ENCODE results near the gene CADPS.

- no peak for TF ChIP-seq NR2C2 (CRISPR knock-in tag; IDR thresholded peaks at IDR 0.05)
- TF ChIP-seq, protein P1, sequence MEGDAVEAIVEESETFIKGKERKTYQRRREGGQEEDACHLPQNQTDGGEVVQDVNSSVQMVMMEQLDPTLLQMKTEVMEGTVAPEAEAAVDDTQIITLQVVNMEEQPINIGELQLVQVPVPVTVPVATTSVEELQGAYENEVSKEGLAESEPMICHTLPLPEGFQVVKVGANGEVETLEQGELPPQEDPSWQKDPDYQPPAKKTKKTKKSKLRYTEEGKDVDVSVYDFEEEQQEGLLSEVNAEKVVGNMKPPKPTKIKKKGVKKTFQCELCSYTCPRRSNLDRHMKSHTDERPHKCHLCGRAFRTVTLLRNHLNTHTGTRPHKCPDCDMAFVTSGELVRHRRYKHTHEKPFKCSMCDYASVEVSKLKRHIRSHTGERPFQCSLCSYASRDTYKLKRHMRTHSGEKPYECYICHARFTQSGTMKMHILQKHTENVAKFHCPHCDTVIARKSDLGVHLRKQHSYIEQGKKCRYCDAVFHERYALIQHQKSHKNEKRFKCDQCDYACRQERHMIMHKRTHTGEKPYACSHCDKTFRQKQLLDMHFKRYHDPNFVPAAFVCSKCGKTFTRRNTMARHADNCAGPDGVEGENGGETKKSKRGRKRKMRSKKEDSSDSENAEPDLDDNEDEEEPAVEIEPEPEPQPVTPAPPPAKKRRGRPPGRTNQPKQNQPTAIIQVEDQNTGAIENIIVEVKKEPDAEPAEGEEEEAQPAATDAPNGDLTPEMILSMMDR (IDR thresholded peaks at IDR 0.05) = no peak
- TF ChIP-seq NFATC4 (CRISPR knock-in tag; IDR thresholded peaks at IDR 0.05) = no peak
- TF ChIP-seq TCF7 (CRISPR knock-in tag; IDR thresholded peaks at IDR 0.05; ENCODE audit: low read depth) = no peak
- no peak for TF ChIP-seq ZNF512 (CRISPR knock-in tag; IDR thresholded peaks at IDR 0.05; ENCODE audit: borderline replicate concordance)
Observed at GRCh38 chr3:62662677-62663076, 212.5 kb downstream of the CADPS start.
